GM23338 (cell line): ENCODE results near the gene SUMF1. TPM values are rescaled to one million over a fixed set of nuclear protein-coding genes. Genes with fewer than 3 reads are reported as not detected.

ENCODE experiments used
- ATAC-seq: fragments of 200-7000 bp; cut with Tn5 transposase; 3 replicates; pipeline ENCODE4 v1.9.1; 2020
- DNase-seq: peaks from one replicate; pipeline ENCODE4 v3.0.0-alpha.2; 2015; ENCODE audit warnings: low spot score
- H2AFZ ChIP-seq: fragments of 200-600 bp; sonication (generic); 2 replicates; pipeline ENCODE4 v1.8.0; 2016; ENCODE audit warnings: antibody characterized with exemption, mild to moderate bottlenecking, moderate library complexity
- H3F3A ChIP-seq: fragments of 200-600 bp; sonication (generic); replicated peaks from 2 replicates; pipeline ENCODE4 v1.8.0; 2017; ENCODE audit warnings: antibody characterized with exemption, mixed run types, low read depth
- H3K27ac ChIP-seq: fragments of 200-600 bp; sonication (generic); 2 replicates; pipeline ENCODE4 v1.6.1; 2016; ENCODE audit warnings: low read depth
- H3K27me3 ChIP-seq: fragments of 200-600 bp; sonication (generic); 2 replicates; pipeline ENCODE4 v1.8.0; 2016; ENCODE audit warnings: mild to moderate bottlenecking, mixed run types, moderate library complexity; ENCODE audit not compliant: insufficient read depth
- H3K36me3 ChIP-seq: fragments of 200-600 bp; sonication (generic); 2 replicates; pipeline ENCODE4 v1.8.0; 2016; ENCODE audit warnings: mild to moderate bottlenecking; ENCODE audit not compliant: insufficient read depth
- H3K4me1 ChIP-seq: fragments of 200-600 bp; sonication (generic); 2 replicates; pipeline ENCODE4 v1.8.0; 2016; ENCODE audit warnings: mild to moderate bottlenecking, moderate library complexity; ENCODE audit not compliant: insufficient read depth
- H3K4me2 ChIP-seq: fragments of 200-600 bp; sonication (generic); 2 replicates; pipeline ENCODE4 v1.7.1; 2017; ENCODE audit warnings: mixed run types
- H3K4me3 ChIP-seq: fragments of 200-600 bp; sonication (generic); 2 replicates; pipeline ENCODE4 v1.6.1; 2016; ENCODE audit warnings: mixed run types
- H3K79me2 ChIP-seq: fragments of 200-600 bp; sonication (generic); replicated peaks from 2 replicates; pipeline ENCODE4 v1.8.0; 2017; ENCODE audit warnings: mild to moderate bottlenecking; ENCODE audit not compliant: insufficient read depth
- H3K9me2 ChIP-seq: fragments of 200-600 bp; sonication (generic); 2 replicates; pipeline ENCODE4 v1.8.0; 2017; ENCODE audit not compliant: insufficient read depth
- H4K20me1 ChIP-seq: fragments of 200-600 bp; sonication (generic); replicated peaks from 2 replicates; pipeline ENCODE4 v1.8.0; 2017; ENCODE audit warnings: mild to moderate bottlenecking; ENCODE audit not compliant: insufficient read depth
- H3K27ac Mint-ChIP-seq: 2 replicates; pipeline ENCODE4 v1.8.0; 2020; ENCODE audit warnings: inconsistent platforms, mild to moderate bottlenecking, moderate library complexity, mixed read lengths
- H3K27me3 Mint-ChIP-seq: 3 replicates; pipeline ENCODE4 v1.8.0; 2022; ENCODE audit warnings: low read depth, mild to moderate bottlenecking, moderate library complexity, mixed read lengths, inconsistent platforms; ENCODE audit not compliant: insufficient read depth, poor library complexity
- H3K36me3 Mint-ChIP-seq: 3 replicates; pipeline ENCODE4 v1.8.0; 2021; ENCODE audit warnings: low read depth, mild to moderate bottlenecking, inconsistent platforms, moderate library complexity, mixed read lengths
- H3K4me1 Mint-ChIP-seq: 3 replicates; pipeline ENCODE4 v1.8.0; 2020; ENCODE audit warnings: mild to moderate bottlenecking, inconsistent platforms, mixed read lengths
- H3K4me3 Mint-ChIP-seq: 3 replicates; pipeline ENCODE4 v1.8.0; 2021; ENCODE audit warnings: moderate library complexity, mild to moderate bottlenecking, inconsistent platforms, mixed read lengths
- H3K9me3 Mint-ChIP-seq: 3 replicates; pipeline ENCODE4 v1.8.0; 2020; ENCODE audit warnings: moderate library complexity, mild to moderate bottlenecking, inconsistent platforms, mixed read lengths
- CREB1 ChIP-seq: fragments of 250-450 bp; sonication (Bioruptor Pico); IDR thresholded peaks from 2 replicates; pipeline ENCODE4 v1.5.0; 2020; ENCODE audit warnings: low read depth, mild to moderate bottlenecking, moderate library complexity
- ETS1 ChIP-seq: IDR thresholded peaks from 2 replicates; pipeline ENCODE4 v1.6.1; 2016; ENCODE audit warnings: antibody characterized with exemption
- EZH2phosphoT487 ChIP-seq: fragments of 200-600 bp; sonication (generic); IDR thresholded peaks from one replicate; pipeline ENCODE4 v1.8.1; 2018; ENCODE audit warnings: antibody characterized with exemption; ENCODE audit not compliant: unreplicated experiment
- NANOG ChIP-seq: IDR thresholded peaks from 2 replicates; pipeline ENCODE4 v1.6.1; 2016; ENCODE audit warnings: antibody characterized with exemption, borderline replicate concordance
- REST ChIP-seq: IDR thresholded peaks from one replicate; pipeline ENCODE4 v1.6.1; 2018; ENCODE audit warnings: antibody characterized with exemption; ENCODE audit not compliant: unreplicated experiment
- STAT1 ChIP-seq: IDR thresholded peaks from one replicate; pipeline ENCODE4 v1.6.1; 2016; ENCODE audit warnings: antibody characterized with exemption; ENCODE audit not compliant: unreplicated experiment
- ZNF114 ChIP-seq: fragments of 250-450 bp; sonication (Bioruptor Pico); IDR thresholded peaks from 2 replicates; pipeline ENCODE4 v1.5.0; 2020; ENCODE audit warnings: mild to moderate bottlenecking, moderate library complexity
- ZNF331 ChIP-seq: fragments of 250-450 bp; sonication (Bioruptor Pico); IDR thresholded peaks from 2 replicates; pipeline ENCODE4 v1.5.0; 2020; ENCODE audit warnings: low read depth, mild to moderate bottlenecking, moderate library complexity
- ZNF462 ChIP-seq: fragments of 250-450 bp; sonication (Bioruptor Pico); IDR thresholded peaks from 2 replicates; pipeline ENCODE4 v1.5.0; 2020; ENCODE audit warnings: mild to moderate bottlenecking, moderate library complexity
- polyA plus RNA-seq: library from polyadenylated mRNA; unstranded; fragments of >200 nt; fragmentation: Nextera tagmentation; extraction: Ambion mirVana; gene quantifications from 2 replicates; pipeline ENCODE4 v1.2.1, GENCODE V29; 2016
- total RNA-seq: library from RNA; depleted of rRNA; stranded (reverse); fragments of >200 nt; shearing (Covaris generic); gene quantifications from 2 replicates; pipeline ENCODE4 v1.2.3, GENCODE V29; 2014

SUMF1 gene
- total and polyA plus RNA-seq, 2 experiments from 2014 or later = 6.9 to 20.3 TPM

DNA sequence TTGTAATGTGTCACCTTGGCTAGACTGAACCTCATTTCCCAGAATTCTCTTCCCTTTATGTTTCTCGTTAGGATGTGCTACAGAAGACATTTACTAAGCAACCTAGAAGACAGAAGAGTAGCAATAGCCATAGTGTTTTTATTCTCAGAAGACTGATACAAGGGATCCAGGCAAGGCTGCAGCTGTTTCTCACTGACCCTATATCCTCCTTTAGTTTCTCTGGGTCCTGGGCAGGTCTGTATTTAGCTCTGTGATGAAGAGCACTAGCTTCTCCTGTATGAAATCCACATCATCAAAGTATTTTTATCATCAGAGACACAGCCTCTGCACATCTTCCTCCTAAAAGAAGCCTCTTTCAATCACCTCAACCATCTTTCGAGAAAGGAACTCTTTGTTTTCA lies 72.5 kb downstream of the SUMF1 start (continued):
- TF ChIP-seq ZNF462 (CRISPR knock-in tag) (no peak), ZNF114 (no peak), NANOG (no peak), EZH2phosphoT487 (no peak), STAT1 (no peak), ZNF331 (CRISPR knock-in tag) (no peak)

- Histone ChIP-seq H3K36me3 (no peaks in the 10 kb centered on the region), H3K4me1 (peaks cover 18% of the 10 kb centered on the region), H3K4me2 (no peak overlapping the region), H3K4me3 (no peak overlapping the region), H3K79me2 (no peaks in the 10 kb centered on the region), H3K9me2 (no peaks in the 10 kb centered on the region), H2AFZ (no peak overlapping the region), H3K27ac (no peak overlapping the region), H4K20me1 (no peaks in the 10 kb centered on the region), H3F3A (no peaks in the 10 kb centered on the region), H3K27me3 (no peaks in the 10 kb centered on the region)
- Mint-ChIP-seq H3K4me1 (peaks cover 21% of the 10 kb centered on the region), H3K4me3 (no peak overlapping the region), H3K27me3 (no peaks in the 10 kb centered on the region), H3K27ac (no peak overlapping the region), H3K9me3 (peaks cover 5% of the 10 kb centered on the region; the same call in 2 of the 3 replicates), H3K36me3 (peaks cover 10% of the 10 kb centered on the region; the same call in 2 of the 3 replicates)
- DNase-seq (no peak), ATAC-seq (no peak)
- TF ChIP-seq ETS1 (no peak), REST (no peak), CREB1 (no peak)
These were observed 73.0 kb downstream of the SUMF1 start for GRCh38 chr3:4394048-4394447.
